Ascending aorta (tissue), 2 donors: Measurements from ENCODE around the gene RNASE8. TPM values are rescaled to one million over a fixed set of nuclear protein-coding genes. Genes with fewer than 3 reads are reported as not detected.
A peak's percentile ranks its signal among the peaks of the same experiment; 100 is the strongest.

Experiments
- DNase-seq, 2 donors: peaks; one replicate each; pipeline ENCODE4 v3.0.0-alpha.2; 2019; ENCODE audit warnings: low spot score in 2 of 2
- H3K27ac ChIP-seq, 2 donors: fragments of 200-600 bp; sonication (generic); one replicate each; pipeline ENCODE4 v1.5.1; 2016 to 2017; ENCODE audit warnings: mild to moderate bottlenecking in 1 of 2
- H3K27me3 ChIP-seq: fragments of 200-600 bp; sonication (generic); one replicate; pipeline ENCODE4 v1.5.1; 2017
- H3K36me3 ChIP-seq, 2 donors: fragments of 200-600 bp; sonication (generic); one replicate each; pipeline ENCODE4 v1.5.1; 2016
- H3K4me1 ChIP-seq, 2 donors: fragments of 200-600 bp; sonication (generic); one replicate each; pipeline ENCODE4 v1.5.1; 2016 to 2017; ENCODE audit warnings: mild to moderate bottlenecking in 1 of 2
- H3K4me3 ChIP-seq, 2 donors: fragments of 200-600 bp; sonication (generic); one replicate each; pipeline ENCODE4 v1.5.1; 2016 to 2017; ENCODE audit warnings: mild to moderate bottlenecking in 1 of 2
- H3K9me3 ChIP-seq, 2 donors: fragments of 200-600 bp; sonication (generic); one replicate each; pipeline ENCODE4 v1.5.1; 2016
- intact Hi-C: fragments of 100-400 bp; cut with DNase I; formaldehyde crosslinking; loops from one replicate; pipeline ENCODE4 v1.15.1; 2023
- total RNA-seq: library from RNA; depleted of rRNA; stranded (reverse); fragments of >200 nt; gene quantifications from one replicate; pipeline ENCODE4 v1.1.0, GENCODE V29; 2016
- TF ChIP-seq, protein P1 (sequence below), 3 experiments: fragments of 200-600 bp in 2 of 3; fragments of 450-650 bp in 1 of 3; sonication (generic) in 2 of 3; IDR thresholded peaks; one replicate each; pipeline ENCODE4 v1.5.1; 2016 to 2019; ENCODE audit warnings: antibody characterized with exemption in 3 of 3, mild to moderate bottlenecking in 1 of 3, moderate library complexity in 1 of 3

RNASE8 gene
- total RNA-seq, 1 donor from 2014 or later = not detected

- TF ChIP-seq, protein P1, sequence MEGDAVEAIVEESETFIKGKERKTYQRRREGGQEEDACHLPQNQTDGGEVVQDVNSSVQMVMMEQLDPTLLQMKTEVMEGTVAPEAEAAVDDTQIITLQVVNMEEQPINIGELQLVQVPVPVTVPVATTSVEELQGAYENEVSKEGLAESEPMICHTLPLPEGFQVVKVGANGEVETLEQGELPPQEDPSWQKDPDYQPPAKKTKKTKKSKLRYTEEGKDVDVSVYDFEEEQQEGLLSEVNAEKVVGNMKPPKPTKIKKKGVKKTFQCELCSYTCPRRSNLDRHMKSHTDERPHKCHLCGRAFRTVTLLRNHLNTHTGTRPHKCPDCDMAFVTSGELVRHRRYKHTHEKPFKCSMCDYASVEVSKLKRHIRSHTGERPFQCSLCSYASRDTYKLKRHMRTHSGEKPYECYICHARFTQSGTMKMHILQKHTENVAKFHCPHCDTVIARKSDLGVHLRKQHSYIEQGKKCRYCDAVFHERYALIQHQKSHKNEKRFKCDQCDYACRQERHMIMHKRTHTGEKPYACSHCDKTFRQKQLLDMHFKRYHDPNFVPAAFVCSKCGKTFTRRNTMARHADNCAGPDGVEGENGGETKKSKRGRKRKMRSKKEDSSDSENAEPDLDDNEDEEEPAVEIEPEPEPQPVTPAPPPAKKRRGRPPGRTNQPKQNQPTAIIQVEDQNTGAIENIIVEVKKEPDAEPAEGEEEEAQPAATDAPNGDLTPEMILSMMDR (IDR thresholded peaks at IDR 0.05) = no peak
- H3K4me1 ChIP-seq = peaks cover 0 to 2% of the 10 kb centered on the region in 2 donors
- no peaks in the 10 kb centered on the region for H3K9me3 ChIP-seq
- peaks cover 51 to 80% of the 10 kb centered on the region in 2 donors for H3K36me3 ChIP-seq
- H3K4me3 ChIP-seq = no peak overlapping the region
- no peaks in the 10 kb centered on the region for H3K27me3 ChIP-seq
- H3K27ac ChIP-seq = peak overlapping the region; percentile 62 to 66
- intact Hi-C loops = loop anchor here (1.0 kb wide), 1 partner anchor 16 kb away; no protein-coding TSS in a partner anchor
- no peak for DNase-seq
These were observed 29.3 kb downstream of the RNASE8 start for GRCh38 chr14:21086908-21087293.

DNA sequence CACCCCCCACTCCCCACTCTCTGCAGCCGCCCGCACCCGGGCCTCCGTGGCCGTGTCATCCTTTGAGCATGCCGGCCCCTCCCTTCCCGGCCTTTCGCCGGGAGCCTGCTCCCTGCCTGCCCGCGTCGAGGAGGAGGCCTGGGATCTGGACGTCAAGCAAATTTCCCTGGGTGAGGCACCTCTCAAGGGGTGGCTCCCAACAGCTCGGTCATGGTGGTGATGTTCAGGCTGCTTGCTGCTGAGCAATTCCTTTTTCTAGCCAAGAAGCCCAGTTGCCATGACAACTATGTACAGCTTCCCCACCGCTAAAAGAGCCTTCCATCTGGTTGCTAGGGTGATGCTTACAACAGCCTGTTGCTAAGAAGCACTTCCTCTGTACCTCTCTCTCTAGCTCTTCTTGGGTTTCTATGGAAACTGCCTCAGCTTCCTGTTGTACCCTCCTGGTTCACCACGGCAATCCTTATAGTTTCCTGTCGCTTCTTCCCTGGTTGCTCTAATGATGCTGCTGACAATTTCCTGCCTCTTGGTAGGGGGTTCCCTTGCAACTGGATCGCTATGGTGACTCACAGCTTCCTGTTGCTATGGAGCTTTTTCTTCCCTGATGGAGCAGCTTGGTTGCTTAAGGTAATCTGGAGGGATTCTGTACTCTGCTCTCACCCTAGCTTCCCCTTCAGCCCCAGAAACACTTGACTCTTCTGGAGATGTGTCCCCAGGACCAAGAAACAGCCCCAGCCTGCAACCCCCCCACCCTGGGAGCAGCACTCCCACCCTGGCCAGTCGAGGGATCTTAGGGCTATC is 29.9 kb downstream of the RNASE8 start:
- H3K36me3 ChIP-seq = peaks cover 50 to 79% of the 10 kb centered on the region in 2 donors
- H3K9me3 ChIP-seq = no peaks in the 10 kb centered on the region
- peak overlapping the region; percentile 62 to 66 for H3K27ac ChIP-seq
- no peak overlapping the region for H3K4me3 ChIP-seq
- H3K27me3 ChIP-seq = no peaks in the 10 kb centered on the region
- intact Hi-C loops = loop anchor here (1.0 kb wide), 1 partner anchor 16 kb away; no protein-coding TSS in a partner anchor
- DNase-seq = no peak
- peaks cover 0 to 5% of the 10 kb centered on the region in 2 donors for H3K4me1 ChIP-seq
- TF ChIP-seq, protein P1 (IDR thresholded peaks at IDR 0.05) = no peak

- no peaks in the 10 kb centered on the region for H3K9me3 ChIP-seq
- H3K4me1 ChIP-seq = peaks cover 0 to 10% of the 10 kb centered on the region in 2 donors
- TF ChIP-seq, protein P1 (IDR thresholded peaks at IDR 0.05) = no peak
- H3K27ac ChIP-seq = no peak overlapping the region
- H3K4me3 ChIP-seq = no peak overlapping the region
- DNase-seq = no peak
- no peaks in the 10 kb centered on the region for H3K27me3 ChIP-seq
- intact Hi-C loops = no loop called here
- peaks cover 46 to 74% of the 10 kb centered on the region in 2 donors for H3K36me3 ChIP-seq
These were observed 31.1 kb downstream of the RNASE8 start for GRCh38 chr14:21088687-21089086.

DNA sequence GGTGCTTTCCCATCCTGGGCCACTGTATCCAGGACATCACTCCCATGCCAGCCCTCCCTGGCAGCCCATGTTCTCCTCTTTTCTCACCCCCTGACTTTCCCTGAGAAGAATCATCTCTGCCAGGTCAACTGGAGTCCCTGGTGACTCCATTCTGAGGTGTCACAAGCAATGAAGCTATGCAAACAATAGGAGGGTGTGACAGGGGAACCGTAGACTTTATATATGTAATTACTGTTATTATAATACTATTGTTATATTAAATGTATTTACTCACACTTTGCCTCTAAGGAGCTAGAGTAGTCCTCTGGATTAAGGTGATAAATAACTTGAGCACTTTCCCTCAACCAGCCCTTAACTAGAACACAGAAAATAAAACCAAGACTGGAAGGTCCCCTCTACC is 31.6 kb downstream of the RNASE8 start:
- H3K4me3 ChIP-seq = no peak overlapping the region
- no peak for DNase-seq
- H3K9me3 ChIP-seq = no peaks in the 10 kb centered on the region
- H3K4me1 ChIP-seq = peaks cover 0 to 10% of the 10 kb centered on the region in 2 donors
- H3K27me3 ChIP-seq = no peaks in the 10 kb centered on the region
- TF ChIP-seq, protein P1 (IDR thresholded peaks at IDR 0.05) = no peak
- peaks cover 43 to 69% of the 10 kb centered on the region in 2 donors for H3K36me3 ChIP-seq
- intact Hi-C loops = no loop called here
- H3K27ac ChIP-seq = no peak overlapping the region

DNA sequence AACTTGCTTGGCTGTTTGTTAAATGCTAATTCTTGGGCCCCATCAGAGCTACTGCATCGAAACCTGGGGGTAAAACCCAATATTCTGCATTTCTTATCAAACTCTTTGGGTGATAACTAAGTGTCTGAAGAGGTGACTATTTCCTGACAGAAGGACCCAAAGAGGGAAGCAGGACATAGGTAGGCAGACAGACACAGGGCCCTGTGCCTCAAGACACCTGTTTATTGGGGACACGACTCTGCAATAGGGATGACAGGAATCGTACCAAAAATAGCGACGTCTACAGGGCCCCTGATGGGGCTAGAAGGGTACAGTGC is 32.2 kb downstream of the RNASE8 start:
- Histone ChIP-seq H3K4me3 (no peak overlapping the region), H3K27me3 (no peaks in the 10 kb centered on the region), H3K9me3 (no peaks in the 10 kb centered on the region), H3K4me1 (peaks cover 0 to 10% of the 10 kb centered on the region in 2 donors), H3K27ac (no peak overlapping the region), H3K36me3 (peaks cover 37 to 63% of the 10 kb centered on the region in 2 donors)
- TF ChIP-seq, protein P1 (IDR thresholded peaks at IDR 0.05) = no peak
- DNase-seq = no peak
- intact Hi-C loops = loop anchor here (5.0 to 10.0 kb wide), 3 partner anchors 103 to 628 kb away; partner anchors contain the start of genes METTL17 and PIP4P1
